CD8-positive, alpha-beta memory T cell (primary cell): Measurements from ENCODE around the gene DHX29. TPM values are rescaled to one million over a fixed set of nuclear protein-coding genes. Genes with fewer than 3 reads are reported as not detected.

ENCODE experiments used
- CTCF ChIA-PET: fragments of 350-600 bp; sonication (Branson Sonifier 250); formaldehyde crosslinking; loops from one replicate; lab custom pipeline; 2021; ENCODE audit warnings: antibody characterized with exemption; lab: Charles Lee
- POLR2A ChIA-PET: fragments of 350-600 bp; sonication (Branson Sonifier 250); formaldehyde crosslinking; loops from one replicate; lab custom pipeline; 2021; ENCODE audit warnings: antibody characterized with exemption; lab: Charles Lee
- DNase-seq, 5 donors: peaks; one replicate each; pipeline versions ENCODE4 v3.0.0 to v3.0.0-alpha.2; 2020 to 2022; ENCODE audit warnings: mixed read lengths in 1 of 5
- H3K27ac ChIP-seq: one replicate; pipeline ENCODE4 v1.7.0; 2013; ENCODE audit warnings: low read depth, mild to moderate bottlenecking, low read length, moderate library complexity
- H3K27me3 ChIP-seq: 2 replicates; pipeline ENCODE4 v1.7.0; 2013; ENCODE audit warnings: low read length, mild to moderate bottlenecking; ENCODE audit not compliant: insufficient read depth, poor library complexity, severe bottlenecking
- H3K36me3 ChIP-seq: 2 replicates; pipeline ENCODE4 v1.7.0; 2013; ENCODE audit warnings: mild to moderate bottlenecking, low read length, moderate library complexity; ENCODE audit not compliant: insufficient read depth
- H3K4me1 ChIP-seq: 2 replicates; pipeline ENCODE4 v1.7.0; 2013; ENCODE audit warnings: mild to moderate bottlenecking, low read length, moderate library complexity; ENCODE audit not compliant: insufficient read depth
- H3K4me3 ChIP-seq: 2 replicates; pipeline ENCODE4 v1.7.0; 2013; ENCODE audit warnings: mild to moderate bottlenecking, low read length
- H3K9me3 ChIP-seq: 2 replicates; pipeline ENCODE4 v1.7.0; 2013; ENCODE audit warnings: mild to moderate bottlenecking, low read length
- H3K27ac Mint-ChIP-seq, 8 donors: one replicate each; pipeline ENCODE4 v1.8.0; 2020 to 2021; ENCODE audit warnings: mixed read lengths in 8 of 8, mild to moderate bottlenecking in 6 of 8, inconsistent platforms in 3 of 8, moderate library complexity in 3 of 8
- H3K27me3 Mint-ChIP-seq, 2 donors: one replicate each; pipeline ENCODE4 v1.8.0; 2020 to 2021; ENCODE audit warnings: mixed read lengths in 2 of 2, mild to moderate bottlenecking in 1 of 2, moderate library complexity in 1 of 2
- H3K36me3 Mint-ChIP-seq, 3 donors: one replicate each; pipeline ENCODE4 v1.8.0; 2020 to 2021; ENCODE audit warnings: mixed read lengths in 3 of 3, inconsistent platforms in 1 of 3, mild to moderate bottlenecking in 1 of 3
- H3K4me1 Mint-ChIP-seq, 3 donors: one replicate each; pipeline ENCODE4 v1.8.0; 2020 to 2021; ENCODE audit warnings: mixed read lengths in 3 of 3, inconsistent platforms in 1 of 3, mild to moderate bottlenecking in 1 of 3
- H3K4me3 Mint-ChIP-seq, 7 donors: one replicate each; pipeline ENCODE4 v1.8.0; 2020 to 2021; ENCODE audit warnings: mixed read lengths in 7 of 7, mild to moderate bottlenecking in 6 of 7, moderate library complexity in 4 of 7, inconsistent platforms in 2 of 7
- H3K9me3 Mint-ChIP-seq, 5 donors: one replicate each; pipeline ENCODE4 v1.8.0; 2020 to 2022; ENCODE audit warnings: mixed read lengths in 5 of 5, mild to moderate bottlenecking in 3 of 5, moderate library complexity in 2 of 5, inconsistent platforms in 1 of 5
- polyA plus RNA-seq: library from polyadenylated mRNA; unstranded; fragments of 300-500 nt; fragmentation: Illumina TruSeq; gene quantifications from one replicate; pipeline ENCODE4 v1.2.3, GENCODE V29; 2021
- total RNA-seq, 2 experiments: library from RNA; stranded (reverse); gene quantifications; one replicate each; pipeline ENCODE4 v1.2.3, GENCODE V29; 2021

DHX29 gene
- total and polyA plus RNA-seq, 3 experiments from 2014 or later = 21.6 to 25.5 (median 21.7) TPM

DNA sequence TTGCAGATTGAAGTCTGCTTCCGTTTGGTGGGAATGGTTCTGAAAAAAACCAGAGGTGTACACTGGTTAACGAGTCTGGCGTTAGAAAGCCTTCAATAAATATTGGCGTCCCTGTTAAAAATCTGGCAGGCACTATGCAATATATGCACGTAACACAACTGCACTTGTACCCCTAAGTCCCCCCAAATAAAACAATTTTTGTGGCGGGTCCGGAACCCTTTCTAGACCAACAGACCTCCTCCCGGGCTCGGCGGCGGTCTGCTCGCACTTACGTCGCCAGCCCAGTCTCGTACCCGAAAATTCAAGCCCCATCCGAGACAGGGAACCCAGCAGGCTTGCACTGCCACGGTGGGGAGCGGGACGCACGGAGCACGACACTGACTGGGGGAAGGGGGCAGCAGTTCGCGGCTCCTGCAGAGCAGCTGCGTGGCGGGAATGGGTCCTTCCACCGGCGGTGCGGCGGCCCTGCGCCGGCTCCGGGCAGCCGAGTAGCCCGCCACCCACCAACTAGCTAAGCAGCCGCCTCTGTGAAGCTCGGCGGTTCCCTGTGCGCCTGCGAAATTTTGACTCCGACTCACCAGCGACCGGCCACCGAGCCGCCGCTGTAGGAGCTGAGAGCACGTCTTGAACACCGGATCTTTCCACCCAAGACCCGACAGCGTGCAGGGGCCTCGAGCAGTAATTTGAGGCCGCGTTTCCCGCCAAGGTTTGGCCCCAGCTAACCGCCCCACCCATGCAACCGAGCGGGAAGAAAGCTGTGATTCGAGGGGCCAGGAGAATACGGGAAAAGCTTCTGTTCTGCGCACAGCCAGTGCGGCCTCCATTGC, 84.3 kb downstream of the DHX29 start:
- peaks cover 26 to 53% (median 27%) of the 10 kb centered on the region in 3 donors for H3K4me1 Mint-ChIP-seq
- Histone ChIP-seq H3K4me1 (peaks cover 34% of the 10 kb centered on the region), H3K27ac (no peak overlapping the region), H3K27me3 (peaks cover 71% of the 10 kb centered on the region), H3K9me3 (no peaks in the 10 kb centered on the region), H3K36me3 (no peaks in the 10 kb centered on the region), H3K4me3 (peak overlapping the region; percentile 24)
- ChIA-PET CTCF (interaction anchor here (0.9 to 1.0 kb wide), 2 partner anchors 8 to 10 kb away, joined by 3 read pairs; partner anchors contain the start of gene CCNO), POLR2A (interaction anchor here (0.6 to 0.7 kb wide), 2 partner anchors 10 to 50 kb away, joined by 3 read pairs; no protein-coding TSS in a partner anchor)
- peak overlapping the region in 5 of 7 donors; percentile 33 to 76 (median 49) for H3K4me3 Mint-ChIP-seq
- DNase-seq = no peak
- no peaks in the 10 kb centered on the region for H3K9me3 Mint-ChIP-seq
- peaks cover 63 to 88% of the 10 kb centered on the region in 2 donors for H3K27me3 Mint-ChIP-seq
- H3K36me3 Mint-ChIP-seq = peaks cover 0 to 4% (median 0%) of the 10 kb centered on the region in 3 donors
- H3K27ac Mint-ChIP-seq = peak overlapping the region in 2 of 8 donors; percentile 20 to 45

DNA sequence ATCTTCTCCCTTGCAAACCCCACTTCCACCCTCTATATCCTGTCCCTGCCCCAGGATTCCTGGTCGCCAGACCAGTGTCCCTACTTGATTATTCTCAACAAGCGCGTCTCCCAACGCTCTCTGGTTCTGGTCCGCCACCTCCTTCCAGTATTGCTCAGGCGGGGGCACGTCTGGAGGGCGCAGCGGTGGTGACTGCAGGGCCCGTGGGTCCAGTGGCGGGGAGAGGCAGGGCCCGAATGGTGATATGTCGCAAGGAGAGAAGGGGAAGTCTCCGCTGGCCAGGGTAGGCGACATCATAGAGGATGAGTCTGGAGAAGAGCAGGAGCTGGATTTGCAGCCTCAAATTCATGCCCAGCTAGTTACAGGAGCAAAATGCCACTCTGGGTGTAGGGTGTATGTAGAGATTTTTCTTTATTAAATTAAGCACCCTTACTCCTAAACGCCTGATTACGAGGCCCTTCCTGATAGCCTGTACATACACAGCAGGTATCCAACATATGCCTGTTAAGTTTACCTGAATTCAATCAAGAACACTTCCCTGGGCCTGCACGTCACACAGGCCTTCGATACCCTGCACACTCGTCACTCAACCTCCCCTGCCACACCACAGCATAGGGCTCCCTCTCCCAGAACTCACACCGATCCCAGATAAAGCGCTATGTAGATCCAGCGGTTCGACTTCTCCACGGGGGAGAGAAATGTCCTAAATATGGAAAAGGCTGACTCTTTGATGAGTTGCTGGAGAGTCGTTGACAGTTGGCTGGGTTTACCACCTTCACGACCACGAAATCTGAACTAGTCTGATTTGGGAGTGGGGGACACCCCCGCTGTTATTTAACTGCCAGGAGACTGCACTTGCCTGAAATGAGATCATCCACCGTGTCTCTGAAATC, 85.2 kb downstream of the DHX29 start:
- DNase-seq = no peak
- ChIA-PET CTCF (interaction anchor here (0.9 kb wide), 1 partner anchor 9 kb away, joined by 4 read pairs; no protein-coding TSS in a partner anchor), POLR2A (no interaction called here)
- Mint-ChIP-seq H3K27me3 (peaks cover 59 to 83% of the 10 kb centered on the region in 2 donors), H3K4me1 (peaks cover 19 to 45% (median 20%) of the 10 kb centered on the region in 3 donors), H3K4me3 (peak overlapping the region in 3 of 7 donors; percentile 33 to 76 (median 42)), H3K9me3 (no peaks in the 10 kb centered on the region), H3K36me3 (peaks cover 0 to 5% (median 0%) of the 10 kb centered on the region in 3 donors), H3K27ac (peak overlapping the region in 1 of 8 donors; percentile 45)
- peaks cover 28% of the 10 kb centered on the region for H3K4me1 ChIP-seq
- H3K27me3 ChIP-seq = peaks cover 62% of the 10 kb centered on the region
- no peak overlapping the region for H3K27ac ChIP-seq
- H3K36me3 ChIP-seq = no peaks in the 10 kb centered on the region
- no peaks in the 10 kb centered on the region for H3K9me3 ChIP-seq
- peak overlapping the region; percentile 24 for H3K4me3 ChIP-seq

DNA sequence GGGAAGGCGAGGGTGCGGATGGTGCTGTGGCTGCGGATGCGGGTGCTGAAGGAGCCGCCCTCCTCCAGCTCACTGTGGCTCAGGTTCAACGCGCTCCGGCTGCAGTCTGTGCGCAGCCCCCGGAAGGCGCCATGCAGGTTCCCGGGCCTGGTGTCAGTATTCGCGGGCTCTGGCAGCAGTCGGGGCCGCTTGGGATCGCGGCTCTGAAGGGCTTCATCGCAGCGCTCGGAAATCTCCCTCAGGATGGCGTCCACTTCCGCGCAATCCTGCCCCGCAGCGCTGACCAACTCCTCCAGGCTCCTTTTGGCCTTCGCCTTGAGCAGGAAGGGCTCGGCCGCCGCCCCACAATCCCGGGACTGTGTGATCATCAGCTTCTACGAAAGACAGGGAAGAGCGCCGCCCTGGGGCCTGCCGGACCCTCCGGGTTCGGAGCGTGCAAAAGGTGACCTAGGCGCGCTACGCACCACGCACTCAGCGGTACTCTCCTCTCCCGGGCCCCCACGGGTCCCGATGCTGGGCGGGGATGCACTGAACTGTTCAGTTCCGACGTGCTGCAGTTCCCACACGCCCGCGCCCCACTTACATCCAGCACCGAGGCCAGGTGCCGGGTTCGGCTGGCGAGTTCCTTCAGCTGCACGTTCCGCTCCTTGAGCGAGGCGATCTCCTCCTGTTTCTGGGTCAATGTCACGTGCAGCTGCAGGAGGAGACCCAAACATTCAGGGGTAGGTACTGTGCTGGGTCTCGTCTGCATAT, 86.9 kb downstream of the DHX29 start:
- Mint-ChIP-seq H3K4me3 (peak overlapping the region; percentile 39 to 89 (median 67)), H3K27ac (no peak overlapping the region), H3K4me1 (peaks cover 17 to 36% (median 20%) of the 10 kb centered on the region in 3 donors), H3K9me3 (no peaks in the 10 kb centered on the region), H3K36me3 (peaks cover 0 to 5% (median 0%) of the 10 kb centered on the region in 3 donors), H3K27me3 (peaks cover 52 to 79% of the 10 kb centered on the region in 2 donors)
- Histone ChIP-seq H3K4me1 (peaks cover 21% of the 10 kb centered on the region), H3K27me3 (peaks cover 52% of the 10 kb centered on the region), H3K36me3 (no peaks in the 10 kb centered on the region), H3K4me3 (peak overlapping the region; percentile 16), H3K9me3 (no peaks in the 10 kb centered on the region), H3K27ac (no peak overlapping the region)
- ChIA-PET POLR2A (no interaction called here), CTCF (no interaction called here)
- DNase-seq = no peak

DNA sequence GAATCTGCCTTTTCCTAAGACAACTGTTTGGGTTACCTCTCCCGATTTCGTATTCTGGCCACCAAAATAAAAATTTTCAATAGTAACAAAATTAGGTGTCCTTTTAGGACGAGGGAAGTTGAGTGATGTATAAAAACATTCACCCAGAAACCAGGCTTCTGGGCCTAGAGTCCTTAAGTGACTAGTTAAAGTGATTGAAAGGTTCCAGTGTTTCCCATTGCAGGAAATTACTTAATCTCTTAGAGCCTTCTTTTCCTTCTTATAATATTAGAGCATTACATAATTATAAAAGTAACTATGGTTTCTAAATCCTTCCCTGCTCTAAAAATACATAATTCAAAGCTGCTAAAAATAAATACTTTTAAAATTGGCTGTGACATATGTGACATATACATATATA, 87.7 kb downstream of the DHX29 start:
- Histone ChIP-seq H3K4me3 (no peak overlapping the region), H3K27ac (no peak overlapping the region), H3K36me3 (no peaks in the 10 kb centered on the region), H3K27me3 (peaks cover 43% of the 10 kb centered on the region), H3K4me1 (peaks cover 21% of the 10 kb centered on the region), H3K9me3 (no peaks in the 10 kb centered on the region)
- Mint-ChIP-seq H3K4me3 (peak overlapping the region in 5 of 7 donors; percentile 39 to 79 (median 66)), H3K4me1 (peaks cover 17 to 35% (median 20%) of the 10 kb centered on the region in 3 donors), H3K36me3 (peaks cover 0 to 5% (median 0%) of the 10 kb centered on the region in 3 donors), H3K27ac (no peak overlapping the region), H3K27me3 (peaks cover 51 to 71% of the 10 kb centered on the region in 2 donors), H3K9me3 (no peaks in the 10 kb centered on the region)
- ChIA-PET CTCF (no interaction called here), POLR2A (no interaction called here)
- no peak for DNase-seq

DNA sequence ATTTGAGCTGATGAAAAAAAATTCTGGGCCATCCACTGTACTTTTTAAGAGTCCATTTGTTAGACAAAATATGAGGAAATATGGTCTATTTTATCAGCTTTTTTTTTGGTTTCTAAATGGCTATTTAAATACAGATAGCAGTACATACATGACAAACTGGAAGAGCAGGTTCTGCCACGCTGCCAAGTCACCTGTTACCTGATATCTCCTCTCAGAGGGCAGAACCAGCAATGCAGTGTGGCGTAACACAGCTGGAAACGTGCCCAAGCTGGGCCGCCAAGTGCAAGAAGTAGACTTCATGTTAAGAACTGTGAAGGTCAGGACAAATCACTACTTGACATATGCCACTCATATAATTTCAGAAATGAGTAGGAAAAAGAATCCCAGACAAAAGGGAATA, 88.5 kb downstream of the DHX29 start:
- Histone ChIP-seq H3K9me3 (no peaks in the 10 kb centered on the region), H3K36me3 (no peaks in the 10 kb centered on the region), H3K4me1 (peaks cover 21% of the 10 kb centered on the region), H3K27ac (no peak overlapping the region), H3K4me3 (no peak overlapping the region), H3K27me3 (peaks cover 35% of the 10 kb centered on the region)
- Mint-ChIP-seq H3K36me3 (peaks cover 0 to 5% (median 0%) of the 10 kb centered on the region in 3 donors), H3K4me1 (peaks cover 17 to 35% (median 20%) of the 10 kb centered on the region in 3 donors), H3K4me3 (no peak overlapping the region), H3K27me3 (peaks cover 45 to 63% of the 10 kb centered on the region in 2 donors), H3K9me3 (no peaks in the 10 kb centered on the region), H3K27ac (no peak overlapping the region)
- DNase-seq = no peak
- POLR2A ChIA-PET = interaction anchor here (0.6 kb wide), 1 partner anchor 996 kb away, joined by 4 read pairs; no protein-coding TSS in a partner anchor
- CTCF ChIA-PET = no interaction called here

DNA sequence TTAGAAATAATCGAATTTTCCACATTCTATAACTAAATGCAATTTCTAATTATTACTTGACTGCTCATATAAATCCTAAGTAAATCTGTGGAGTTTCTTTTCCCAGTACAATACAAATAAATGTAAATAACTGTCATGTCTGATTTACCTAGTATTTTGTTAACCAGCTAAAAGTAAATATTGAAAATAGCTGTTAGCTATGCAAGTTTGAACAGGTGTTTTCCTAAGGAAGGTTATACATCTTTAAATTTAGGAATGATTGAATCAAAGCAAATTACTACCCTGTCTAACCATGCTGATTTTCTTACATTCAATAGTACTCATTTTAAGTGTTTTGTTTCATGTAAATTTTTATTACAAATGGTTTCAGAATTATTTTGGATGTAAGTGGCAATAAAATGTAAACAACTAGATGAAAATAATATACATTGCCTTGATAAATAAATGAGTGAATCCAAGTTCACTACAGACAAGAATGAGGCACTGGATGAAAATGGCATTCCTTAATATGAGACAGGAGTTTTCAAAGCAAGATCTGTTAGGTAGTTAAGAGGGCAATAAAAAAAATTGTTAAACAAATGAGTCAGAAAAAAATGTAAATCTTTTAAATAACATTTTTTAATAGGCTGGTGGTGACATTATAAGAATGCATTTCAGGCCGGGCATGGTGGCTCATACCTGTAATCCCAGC, 96.2 kb downstream of the DHX29 start:
- H3K36me3 Mint-ChIP-seq = no peaks in the 10 kb centered on the region
- ChIA-PET CTCF (interaction anchor here (0.9 kb wide), 1 partner anchor 27 kb away, joined by 3 read pairs; no protein-coding TSS in a partner anchor), POLR2A (no interaction called here)
- H3K4me3 ChIP-seq = no peak overlapping the region
- H3K27ac ChIP-seq = no peak overlapping the region
- no peak for DNase-seq
- no peaks in the 10 kb centered on the region for H3K4me1 ChIP-seq
- no peaks in the 10 kb centered on the region for H3K27me3 ChIP-seq
- H3K9me3 Mint-ChIP-seq = no peaks in the 10 kb centered on the region
- peaks cover 2 to 8% (median 3%) of the 10 kb centered on the region in 3 donors for H3K4me1 Mint-ChIP-seq
- H3K36me3 ChIP-seq = no peaks in the 10 kb centered on the region
- H3K27me3 Mint-ChIP-seq = peaks cover 6 to 21% of the 10 kb centered on the region in 2 donors
- H3K27ac Mint-ChIP-seq = no peak overlapping the region
- no peaks in the 10 kb centered on the region for H3K9me3 ChIP-seq
- no peak overlapping the region for H3K4me3 Mint-ChIP-seq
